HG03060 (cell line): Measurements from ENCODE around the gene WWOX.
"Not testable (repeated sequence)": the region's sequence is repeated elsewhere in the genome, so short reads cannot be mapped to it uniquely, and the experiment has no call there.

ENCODE experiments used
- ATAC-seq: cut with Tn5 transposase; IDR thresholded peaks from one replicate; pipeline ENCODE4 v1.9.1; 2021; ENCODE audit warnings: low read depth, moderate number of reproducible peaks; ENCODE audit not compliant: unreplicated experiment

WWOX gene

GRCh38 chr16:78583441-78583840 lies 484.0 kb downstream of the WWOX start:
- no peak for ATAC-seq

GRCh38 chr16:78584213-78584860 lies 484.9 kb downstream of the WWOX start:
- ATAC-seq, result no peak

GRCh38 chr16:78584991-78585390 lies 485.5 kb downstream of the WWOX start:
- ATAC-seq, result no peak

GRCh38 chr16:78589331-78589730 lies 489.9 kb downstream of the WWOX start:
- no peak for ATAC-seq

GRCh38 chr16:78591682-78592103 lies 492.2 kb downstream of the WWOX start:
- ATAC-seq, result no peak

GRCh38 chr16:78592111-78592510 lies 492.7 kb downstream of the WWOX start:
- ATAC-seq, result no peak

GRCh38 chr16:78593352-78593751 lies 493.9 kb downstream of the WWOX start:
- ATAC-seq, result no peak

- no peak for ATAC-seq
These were observed 494.7 kb downstream of the WWOX start for GRCh38 chr16:78594191-78594590.

GRCh38 chr16:78596348-78596995 lies 497.0 kb downstream of the WWOX start:
- ATAC-seq, result no peak

- ATAC-seq, result no peak
These were observed 497.6 kb downstream of the WWOX start for GRCh38 chr16:78596996-78597422.

GRCh38 chr16:78597809-78598570 lies 498.5 kb downstream of the WWOX start:
- ATAC-seq, result no peak

- no peak for ATAC-seq
These were observed 499.8 kb downstream of the WWOX start for GRCh38 chr16:78599271-78599670.

GRCh38 chr16:78604423-78605062 lies 505.1 kb downstream of the WWOX start:
- not testable (repeated sequence) for ATAC-seq

- ATAC-seq, result no peak
These were observed 506.2 kb downstream of the WWOX start for GRCh38 chr16:78605548-78606101.

GRCh38 chr16:78606545-78606944 lies 507.1 kb downstream of the WWOX start:
- no peak for ATAC-seq

- no peak for ATAC-seq
These were observed 507.6 kb downstream of the WWOX start for GRCh38 chr16:78607022-78607421.

GRCh38 chr16:78607465-78607864 lies 508.0 kb downstream of the WWOX start:
- ATAC-seq, result no peak

- no peak for ATAC-seq
These were observed 508.9 kb downstream of the WWOX start for GRCh38 chr16:78608305-78608776.

- ATAC-seq, result no peak
These were observed 510.2 kb downstream of the WWOX start for GRCh38 chr16:78609402-78610274.

GRCh38 chr16:78611318-78611717 lies 511.9 kb downstream of the WWOX start:
- ATAC-seq, result no peak
